A673 (cell line): Measurements from ENCODE around the gene PIK3IP1. TPM values are rescaled to one million over a fixed set of nuclear protein-coding genes. Genes with fewer than 3 reads are reported as not detected.

Experiments used
- Bru-seq: library from RNA; stranded (reverse); fragments of 400-500 nt; gene quantifications from one replicate; lab custom pipeline; 2021; lab: Mats Ljungman, UMichigan
- BruChase-seq, 2 experiments: library from RNA; stranded (reverse); fragments of 400-500 nt; gene quantifications; one replicate each; lab custom pipeline; 2021; lab: Mats Ljungman, UMichigan
- BruUV-seq: library from RNA; stranded (reverse); fragments of 400-500 nt; replicated peaks from 2 replicates; lab custom pipeline; 2021; lab: Mats Ljungman, UMichigan
- CTCF ChIA-PET: fragments of 300-600 bp; sonication (Branson Sonifier 250); formaldehyde crosslinking; loops from one replicate; lab custom pipeline; 2022; ENCODE audit warnings: antibody characterized with exemption; lab: Charles Lee
- POLR2A ChIA-PET: fragments of 300-600 bp; sonication (Branson Sonifier 250); formaldehyde crosslinking; loops from one replicate; lab custom pipeline; 2022; ENCODE audit warnings: antibody characterized with exemption; ENCODE audit not compliant: low non-redundant PET; lab: Charles Lee
- DNase-seq: peaks from one replicate; pipeline ENCODE4 v3.0.0-alpha.2; 2015; ENCODE audit warnings: low spot score
- H3K27ac ChIP-seq: fragments of 200-600 bp; sonication (generic); 2 replicates; pipeline ENCODE4 v1.5.1; 2016; ENCODE audit warnings: mixed run types, low read depth, mild to moderate bottlenecking, mixed read lengths, antibody characterized with exemption, low read length; ENCODE audit not compliant: poor library complexity, severe bottlenecking
- H3K27me3 ChIP-seq: fragments of 200-600 bp; sonication (generic); replicated peaks from 2 replicates; pipeline ENCODE4 v1.6.1; 2017; ENCODE audit warnings: mixed run types, low read depth, mild to moderate bottlenecking, mixed read lengths, antibody characterized with exemption, low read length; ENCODE audit not compliant: insufficient read depth, poor library complexity
- H3K36me3 ChIP-seq: fragments of 200-600 bp; sonication (generic); 2 replicates; pipeline ENCODE4 v1.6.1; 2016; ENCODE audit warnings: mixed run types, mild to moderate bottlenecking, mixed read lengths, antibody characterized with exemption, low read length; ENCODE audit not compliant: insufficient read depth, poor library complexity, severe bottlenecking
- H3K4me1 ChIP-seq: fragments of 200-600 bp; sonication (generic); 2 replicates; pipeline ENCODE4 v1.6.1; 2017; ENCODE audit warnings: mixed run types, mild to moderate bottlenecking, mixed read lengths, antibody characterized with exemption, low read length; ENCODE audit not compliant: insufficient read depth, poor library complexity, severe bottlenecking
- H3K4me3 ChIP-seq: fragments of 200-600 bp; sonication (generic); 2 replicates; pipeline ENCODE4 v1.5.1; 2016; ENCODE audit warnings: low read depth, mixed run types, mild to moderate bottlenecking, mixed read lengths, low read length; ENCODE audit not compliant: poor library complexity, severe bottlenecking
- H3K9me3 ChIP-seq: fragments of 200-600 bp; sonication (generic); 2 replicates; pipeline ENCODE4 v1.6.1; 2016; ENCODE audit warnings: mixed run types, low read depth, mild to moderate bottlenecking, mixed read lengths, antibody characterized with exemption, low read length; ENCODE audit not compliant: poor library complexity, severe bottlenecking
- CTCF ChIP-seq: fragments of 300-800, 200-600 bp; sonication (generic); conservative IDR thresholded peaks from 2 replicates; pipeline ENCODE4 v1.5.1; 2017; ENCODE audit warnings: low read depth, mild to moderate bottlenecking, antibody characterized with exemption, low read length, moderate library complexity, mixed read lengths
- EZH2 ChIP-seq: fragments of 200-600 bp; sonication (generic); IDR thresholded peaks from 2 replicates; pipeline ENCODE4 v1.6.1; 2017; ENCODE audit warnings: borderline replicate concordance, low read depth, mild to moderate bottlenecking, mixed read lengths, antibody characterized with exemption, low read length; ENCODE audit not compliant: poor library complexity, severe bottlenecking
- intact Hi-C: fragments of 100-400 bp; cut with micrococcal nuclease; formaldehyde crosslinking; loops from one replicate; pipeline ENCODE4 v1.10.0; 2022; ENCODE audit not compliant: unreplicated experiment
- long read RNA-seq: library from polyadenylated mRNA; stranded (forward); transcript quantifications from one replicate; pipeline ENCODE4 v2.0.0, GENCODE V29; 2022
- total RNA-seq: library from RNA; stranded (reverse); gene quantifications from 2 replicates; pipeline ENCODE4 v1.2.3, GENCODE V29; 2021

Gene PIK3IP1
- total RNA-seq: 0.24 and 0.46 TPM in 2 replicates
- percentile 13 among the genes with signal in this experiment for Bru-seq, nascent RNA
- not detected for BruChase-seq, experiment 1, labeled RNA remaining after a 2-hour chase
- percentile 7 among the genes with signal in this experiment for BruChase-seq, experiment 2, labeled RNA remaining after a 6-hour chase
- long read RNA-seq, partial matches to known transcripts: 0 of 3 reads
- long read RNA-seq, other reads (novel, unspliced or antisense): 0 of 3 reads

GRCh38 chr22:31292236-31292989, at the start of gene PIK3IP1:
TSS of gene PIK3IP1 (minus strand) at chr22:31292488. CDS start at chr22:31292344, 144 bp downstream.
- intact Hi-C loops: loop anchor here (2.0 to 5.0 kb wide), 3 partner anchors 20 to 185 kb away; partner anchors contain the start of genes LIMK2 and SELENOM
- H3K27ac ChIP-seq: no peak within 1 kb of the TSS
- H3K27me3 ChIP-seq: no peaks in the 10 kb centered on the region
- BruUV-seq: no TSS peak
- H3K4me1 ChIP-seq: peaks cover 36% of the 10 kb centered on the region
- peak; percentile 86 for DNase-seq
- no peaks in the 10 kb centered on the region for H3K9me3 ChIP-seq
- ChIA-PET CTCF (interaction anchor here (0.6 to 1.5 kb wide), 5 partner anchors 19 to 85 kb away, joined by 3 to 7 read pairs (median 4); partner anchors contain the start of gene LIMK2), POLR2A (interaction anchor here (1.0 kb wide), 1 partner anchor 207 kb away, joined by 3 read pairs; no protein-coding TSS in a partner anchor)
- no peaks in the 10 kb centered on the region for H3K36me3 ChIP-seq
- H3K4me3 ChIP-seq: peak within 1 kb of the TSS; percentile 32
- TF ChIP-seq EZH2 (no peak), CTCF (peak; percentile 54; the same call in 1 of the 2 replicates)

- intact Hi-C loops: no loop called here
- no TSS peak for BruUV-seq
- peaks cover 32% of the 10 kb centered on the region for H3K4me1 ChIP-seq
Measured at GRCh38 chr22:31341386-31342088, 49.2 kb upstream of the PIK3IP1 start.

More at GRCh38 chr22:31341386-31342088, 49.2 kb upstream of the PIK3IP1 start:
- ChIA-PET CTCF (no interaction called here), POLR2A (no interaction called here)
- DNase-seq: no peak
- Histone ChIP-seq H3K27ac (peak overlapping the region; percentile 65), H3K9me3 (no peaks in the 10 kb centered on the region), H3K36me3 (peaks cover 36% of the 10 kb centered on the region), H3K4me3 (no peak overlapping the region), H3K27me3 (no peaks in the 10 kb centered on the region)
- TF ChIP-seq CTCF: no peak
- TF ChIP-seq EZH2: no peak
